Stomach (tissue), 4 donors: ENCODE results near the gene LDLR.

Experiments
- CTCF ChIP-seq, 7 experiments: fragments of 450-650 bp in 4 of 7; fragments of 200-600 bp in 3 of 7; sonication (generic) in 3 of 7; IDR thresholded peaks; one replicate each; pipeline ENCODE4 v1.5.1; 2016 to 2019; ENCODE audit warnings: antibody characterized with exemption in 7 of 7, control low read depth in 2 of 7, mild to moderate bottlenecking in 1 of 7
- EP300 ChIP-seq: sonication (generic); formaldehyde crosslinking; IDR thresholded peaks from one replicate; pipeline ENCODE4 v1.6.1; 2017; ENCODE audit warnings: antibody characterized with exemption
- POLR2A ChIP-seq, 4 donors: fragments of 450-650 bp; IDR thresholded peaks; one replicate each; pipeline ENCODE4 v1.6.1; 2016; ENCODE audit warnings: antibody characterized with exemption in 4 of 4, control low read depth in 2 of 4, mild to moderate bottlenecking in 1 of 4, moderate library complexity in 1 of 4
- POLR2AphosphoS5 ChIP-seq, 3 donors: sonication (generic); formaldehyde crosslinking; IDR thresholded peaks; one replicate each; pipeline ENCODE4 v1.6.1; 2016; ENCODE audit warnings: antibody characterized with exemption in 3 of 3

- no peak for TF ChIP-seq POLR2AphosphoS5 (IDR thresholded peaks at IDR 0.05)
- no peak for TF ChIP-seq POLR2A (IDR thresholded peaks at IDR 0.05)
- TF ChIP-seq CTCF (IDR thresholded peaks at IDR 0.05), result no peak
- no peak for TF ChIP-seq EP300
Measured at GRCh38 chr19:11140896-11141295, 51.6 kb downstream of the LDLR start.
